PC-3 (cell line): ENCODE results near the gene RABL6. TPM values are rescaled to one million over a fixed set of nuclear protein-coding genes. Genes with fewer than 3 reads are reported as not detected.

Experiments
- ATAC-seq: fragments of 200-7000 bp; cut with Tn5 transposase; 2 replicates; pipeline ENCODE4 v1.9.1; 2020; ENCODE audit warnings: mild to moderate bottlenecking, moderate library complexity
- BruUV-seq: library from RNA; stranded (reverse); fragments of 400-500 nt; replicated peaks from 2 replicates; lab custom pipeline; 2021; lab: Mats Ljungman, UMichigan
- CTCF ChIA-PET: fragments of 300-600 bp; sonication (Branson Sonifier 250); formaldehyde crosslinking; loops from one replicate; lab custom pipeline; 2022; ENCODE audit warnings: antibody characterized with exemption; lab: Charles Lee
- POLR2A ChIA-PET: fragments of 300-600 bp; sonication (Branson Sonifier 250); formaldehyde crosslinking; loops from one replicate; lab custom pipeline; 2022; ENCODE audit warnings: antibody characterized with exemption; ENCODE audit not compliant: unreplicated experiment; lab: Charles Lee
- DNase-seq: peaks from one replicate; pipeline ENCODE4 v3.0.0-alpha.2; 2015
- H2AFZ ChIP-seq: fragments of 300-600 bp; sonication (generic); 2 replicates; pipeline ENCODE4 v1.6.0; 2016; ENCODE audit warnings: antibody characterized with exemption, low read length
- H3F3A ChIP-seq: fragments of 300-600 bp; sonication (generic); one replicate; pipeline ENCODE4 v1.6.0; 2017; ENCODE audit warnings: antibody characterized with exemption, low read length, control low read depth, mild to moderate bottlenecking; ENCODE audit not compliant: unreplicated experiment
- H3K27ac ChIP-seq: fragments of 300-600 bp; sonication (generic); 2 replicates; pipeline ENCODE4 v1.5.1; 2016; ENCODE audit warnings: mild to moderate bottlenecking, low read length
- H3K27me3 ChIP-seq: fragments of 300-600 bp; sonication (generic); 2 replicates; pipeline ENCODE4 v1.6.1; 2016; ENCODE audit warnings: low read length, mixed read lengths
- H3K36me3 ChIP-seq: fragments of 300-600 bp; sonication (generic); 2 replicates; pipeline ENCODE4 v1.6.1; 2016; ENCODE audit warnings: low read depth, mixed run types, low read length, mixed read lengths
- H3K4me1 ChIP-seq: fragments of 300-600 bp; sonication (generic); 2 replicates; pipeline ENCODE4 v1.5.1; 2016; ENCODE audit warnings: low read length; ENCODE audit not compliant: insufficient read depth
- H3K4me2 ChIP-seq: fragments of 300-600 bp; sonication (generic); 2 replicates; pipeline ENCODE4 v1.6.0; 2016; ENCODE audit warnings: low read length
- H3K4me3 ChIP-seq: fragments of 300-600 bp; sonication (generic); 2 replicates; pipeline ENCODE4 v1.5.1; 2016; ENCODE audit warnings: mild to moderate bottlenecking, low read length, mixed read lengths
- H3K79me2 ChIP-seq: fragments of 300-600 bp; sonication (generic); 2 replicates; pipeline ENCODE4 v1.6.1; 2017; ENCODE audit warnings: low read length, mixed read lengths
- H3K9ac ChIP-seq: fragments of 300-600 bp; sonication (generic); 2 replicates; pipeline ENCODE4 v1.6.0; 2016; ENCODE audit warnings: mild to moderate bottlenecking, low read length
- H3K9me2 ChIP-seq: fragments of 300-600 bp; sonication (generic); replicated peaks from 2 replicates; pipeline ENCODE4 v1.6.1; 2016; ENCODE audit warnings: mixed run types, low read length, mixed read lengths
- H3K9me3 ChIP-seq: fragments of 300-600 bp; sonication (generic); 2 replicates; pipeline ENCODE4 v1.6.1; 2016; ENCODE audit warnings: low read length, mixed read lengths
- H4K20me1 ChIP-seq: fragments of 300-600 bp; sonication (generic); 2 replicates; pipeline ENCODE4 v1.6.1; 2016; ENCODE audit warnings: low read length, mixed read lengths
- CTCF ChIP-seq: fragments of 300-600 bp; sonication (generic); conservative IDR thresholded peaks from 2 replicates; pipeline ENCODE4 v1.5.1; 2017; ENCODE audit warnings: antibody characterized with exemption, low read depth, mild to moderate bottlenecking, low read length
- EZH2 ChIP-seq: fragments of 300-600 bp; sonication (generic); IDR thresholded peaks from one replicate; pipeline ENCODE4 v1.6.1; 2017; ENCODE audit warnings: antibody characterized with exemption, mild to moderate bottlenecking, low read length; ENCODE audit not compliant: unreplicated experiment
- EZH2phosphoT487 ChIP-seq: fragments of 300-600 bp; sonication (generic); IDR thresholded peaks from 2 replicates; pipeline ENCODE4 v1.6.1; 2018; ENCODE audit warnings: mild to moderate bottlenecking, antibody characterized with exemption, low read length, borderline replicate concordance
- intact Hi-C: fragments of 100-400 bp; cut with micrococcal nuclease; formaldehyde crosslinking; loops from 2 replicates; pipeline ENCODE4 v1.9.0; 2023
- total RNA-seq: library from RNA; depleted of rRNA; stranded (reverse); fragments of >200 nt; gene quantifications from 2 replicates; pipeline ENCODE4 v1.2.3, GENCODE V29; 2014

RABL6 gene
- total RNA-seq, 1 experiment from 2014 or later: 84.3 TPM

GRCh38 chr9:136845465-136846260, 37.9 kb downstream of the RABL6 start:
- BruUV-seq: no TSS peak
- Histone ChIP-seq H3K36me3 (no peaks in the 10 kb centered on the region), H2AFZ (no peak overlapping the region), H3K4me1 (peaks cover 18% of the 10 kb centered on the region), H3K9me3 (no peaks in the 10 kb centered on the region), H3K4me3 (no peak overlapping the region), H3K27ac (no peak overlapping the region), H4K20me1 (no peaks in the 10 kb centered on the region), H3K4me2 (no peak overlapping the region), H3K9me2 (no peaks in the 10 kb centered on the region), H3K27me3 (no peaks in the 10 kb centered on the region), H3F3A (no peaks in the 10 kb centered on the region), H3K9ac (no peak overlapping the region), H3K79me2 (no peaks in the 10 kb centered on the region)
- ChIA-PET POLR2A (no interaction called here), CTCF (no interaction called here)
- DNase-seq: no peak
- ATAC-seq: no peak
- TF ChIP-seq CTCF (no peak), EZH2phosphoT487 (no peak), EZH2 (no peak)
- intact Hi-C loops: loop anchor here (10.0 kb wide), 1 partner anchor 149 kb away; the partner anchor contains the start of genes CLIC3 and PAXX

GRCh38 chr9:136846376-136847087, 38.8 kb downstream of the RABL6 start:
- Histone ChIP-seq H3K4me1 (peaks cover 12% of the 10 kb centered on the region), H3F3A (no peaks in the 10 kb centered on the region), H3K79me2 (no peaks in the 10 kb centered on the region), H3K27me3 (no peaks in the 10 kb centered on the region), H2AFZ (no peak overlapping the region), H4K20me1 (no peaks in the 10 kb centered on the region), H3K4me2 (no peak overlapping the region), H3K9ac (no peak overlapping the region), H3K4me3 (no peak overlapping the region), H3K36me3 (no peaks in the 10 kb centered on the region), H3K9me2 (no peaks in the 10 kb centered on the region), H3K27ac (no peak overlapping the region), H3K9me3 (no peaks in the 10 kb centered on the region)
- BruUV-seq: no TSS peak
- ATAC-seq: no peak
- POLR2A ChIA-PET: no interaction called here
- no peak for TF ChIP-seq EZH2
- TF ChIP-seq EZH2phosphoT487: no peak
- no peak for TF ChIP-seq CTCF
- intact Hi-C loops: loop anchor here (10.0 kb wide), 1 partner anchor 148 kb away; the partner anchor contains the start of genes CLIC3 and PAXX
- CTCF ChIA-PET: interaction anchor here (0.6 kb wide), 1 partner anchor 16 kb away, joined by 3 read pairs; no protein-coding TSS in a partner anchor
- DNase-seq: no peak
